ENCODE results near the gene TNFRSF6B. TPM values are rescaled to one million over a fixed set of nuclear protein-coding genes. Genes with fewer than 3 reads are reported as not detected.

TNFRSF6B gene
- total and polyA plus RNA-seq, 5 donors from 2014 or later: not detected

- Mint-ChIP-seq H3K36me3 (no peaks in the 10 kb centered on the region), H3K4me3 (no peak overlapping the region), H3K27ac (no peak overlapping the region), H3K4me1 (peaks cover 0 to 7% (median 0%) of the 10 kb centered on the region in 4 donors), H3K9me3 (no peaks in the 10 kb centered on the region), H3K27me3 (no peaks in the 10 kb centered on the region)
- no peak for DNase-seq
- Histone ChIP-seq H3K27me3 (ENCODE audit: control insufficient read depth, insufficient read depth, low read length) (no peaks in the 10 kb centered on the region), H3K36me3 (ENCODE audit: control insufficient read depth, insufficient read depth, low read length) (no peaks in the 10 kb centered on the region), H3K27ac (ENCODE audit: insufficient read depth, low read length, poor library complexity, severe bottlenecking) (no peak overlapping the region), H3K4me3 (ENCODE audit: low read depth, low read length) (no peak overlapping the region), H3K9me3 (ENCODE audit: control insufficient read depth in 2 of 2, low read length in 2 of 2) (no peaks in the 10 kb centered on the region), H3K4me1 (ENCODE audit: control insufficient read depth, insufficient read depth, low read length, poor library complexity, severe bottlenecking) (peaks cover 10% of the 10 kb centered on the region)
- no peak for ATAC-seq (ENCODE audit: low read depth in 2 of 2)
Observed at GRCh38 chr20:63687419-63688178, 8.9 kb upstream of the TNFRSF6B start.

- H3K27me3 Mint-ChIP-seq: no peaks in the 10 kb centered on the region
- Histone ChIP-seq H3K4me3 (ENCODE audit: low read depth, low read length) (no peak overlapping the region), H3K9me3 (ENCODE audit: control insufficient read depth in 2 of 2, low read length in 2 of 2) (no peaks in the 10 kb centered on the region), H3K36me3 (ENCODE audit: control insufficient read depth, insufficient read depth, low read length) (no peaks in the 10 kb centered on the region), H3K27me3 (ENCODE audit: control insufficient read depth, insufficient read depth, low read length) (no peaks in the 10 kb centered on the region), H3K4me1 (ENCODE audit: control insufficient read depth, insufficient read depth, low read length, poor library complexity, severe bottlenecking) (peaks cover 10% of the 10 kb centered on the region), H3K27ac (ENCODE audit: insufficient read depth, low read length, poor library complexity, severe bottlenecking) (no peak overlapping the region)
- no peak overlapping the region for H3K27ac Mint-ChIP-seq
- no peaks in the 10 kb centered on the region for H3K9me3 Mint-ChIP-seq
- H3K4me3 Mint-ChIP-seq: no peak overlapping the region
- peaks cover 0 to 7% (median 0%) of the 10 kb centered on the region in 4 donors for H3K4me1 Mint-ChIP-seq
- ATAC-seq (ENCODE audit: low read depth in 2 of 2) (no peak), DNase-seq (no peak)
- H3K36me3 Mint-ChIP-seq: no peaks in the 10 kb centered on the region
Observed at GRCh38 chr20:63688228-63689045, 8.0 kb upstream of the TNFRSF6B start.

GRCh38 chr20:63689046-63690002 is 7.1 kb upstream of the TNFRSF6B start:
- H3K36me3 ChIP-seq (ENCODE audit: control insufficient read depth, insufficient read depth, low read length): no peaks in the 10 kb centered on the region
- no peak overlapping the region for H3K4me3 ChIP-seq (ENCODE audit: low read depth, low read length)
- Mint-ChIP-seq H3K4me3 (no peak overlapping the region), H3K9me3 (peaks cover 0 to 3% (median 0%) of the 10 kb centered on the region in 7 donors), H3K27ac (no peak overlapping the region), H3K27me3 (no peaks in the 10 kb centered on the region), H3K36me3 (no peaks in the 10 kb centered on the region), H3K4me1 (peaks cover 0 to 7% (median 0%) of the 10 kb centered on the region in 4 donors)
- H3K27me3 ChIP-seq (ENCODE audit: control insufficient read depth, insufficient read depth, low read length): no peaks in the 10 kb centered on the region
- H3K9me3 ChIP-seq (ENCODE audit: control insufficient read depth in 2 of 2, low read length in 2 of 2): no peaks in the 10 kb centered on the region
- no peak overlapping the region for H3K27ac ChIP-seq (ENCODE audit: insufficient read depth, low read length, poor library complexity, severe bottlenecking)
- DNase-seq (no peak), ATAC-seq (ENCODE audit: low read depth in 2 of 2) (no peak)
- peaks cover 10% of the 10 kb centered on the region for H3K4me1 ChIP-seq (ENCODE audit: control insufficient read depth, insufficient read depth, low read length, poor library complexity, severe bottlenecking)

GRCh38 chr20:63690003-63690897 is 6.2 kb upstream of the TNFRSF6B start:
- Histone ChIP-seq H3K27ac (ENCODE audit: insufficient read depth, low read length, poor library complexity, severe bottlenecking) (no peak overlapping the region), H3K9me3 (ENCODE audit: control insufficient read depth in 2 of 2, low read length in 2 of 2) (no peaks in the 10 kb centered on the region), H3K4me1 (ENCODE audit: control insufficient read depth, insufficient read depth, low read length, poor library complexity, severe bottlenecking) (peaks cover 10% of the 10 kb centered on the region), H3K27me3 (ENCODE audit: control insufficient read depth, insufficient read depth, low read length) (no peaks in the 10 kb centered on the region), H3K4me3 (ENCODE audit: low read depth, low read length) (no peak overlapping the region), H3K36me3 (ENCODE audit: control insufficient read depth, insufficient read depth, low read length) (no peaks in the 10 kb centered on the region)
- Mint-ChIP-seq H3K36me3 (no peaks in the 10 kb centered on the region), H3K27me3 (no peaks in the 10 kb centered on the region), H3K4me3 (no peak overlapping the region), H3K4me1 (peaks cover 0 to 7% (median 0%) of the 10 kb centered on the region in 4 donors), H3K27ac (no peak overlapping the region), H3K9me3 (peaks cover 0 to 3% (median 0%) of the 10 kb centered on the region in 7 donors)
- ATAC-seq (ENCODE audit: low read depth in 2 of 2) (no peak), DNase-seq (no peak)

GRCh38 chr20:63690898-63691710 is 5.3 kb upstream of the TNFRSF6B start:
- no peaks in the 10 kb centered on the region for H3K27me3 ChIP-seq (ENCODE audit: control insufficient read depth, insufficient read depth, low read length)
- no peak overlapping the region for H3K4me3 ChIP-seq (ENCODE audit: low read depth, low read length)
- Mint-ChIP-seq H3K27me3 (no peaks in the 10 kb centered on the region), H3K4me3 (no peak overlapping the region), H3K27ac (peak overlapping the region in 1 of 3 donors; percentile 66), H3K4me1 (peaks cover 0 to 10% (median 0%) of the 10 kb centered on the region in 4 donors), H3K9me3 (peaks cover 0 to 4% (median 0%) of the 10 kb centered on the region in 7 donors), H3K36me3 (no peaks in the 10 kb centered on the region)
- peaks cover 13% of the 10 kb centered on the region for H3K4me1 ChIP-seq (ENCODE audit: control insufficient read depth, insufficient read depth, low read length, poor library complexity, severe bottlenecking)
- ATAC-seq (ENCODE audit: low read depth in 2 of 2) (no peak), DNase-seq (no peak)
- H3K27ac ChIP-seq (ENCODE audit: insufficient read depth, low read length, poor library complexity, severe bottlenecking): no peak overlapping the region
- H3K36me3 ChIP-seq (ENCODE audit: control insufficient read depth, insufficient read depth, low read length): no peaks in the 10 kb centered on the region
- no peaks in the 10 kb centered on the region for H3K9me3 ChIP-seq (ENCODE audit: control insufficient read depth in 2 of 2, low read length in 2 of 2)

GRCh38 chr20:63691711-63692435 is 4.6 kb upstream of the TNFRSF6B start:
- Mint-ChIP-seq H3K4me3 (no peak overlapping the region), H3K27ac (peak overlapping the region in 1 of 3 donors; percentile 66), H3K9me3 (peaks cover 0 to 5% (median 0%) of the 10 kb centered on the region in 7 donors), H3K4me1 (peaks cover 0 to 14% (median 0%) of the 10 kb centered on the region in 4 donors), H3K36me3 (no peaks in the 10 kb centered on the region), H3K27me3 (no peaks in the 10 kb centered on the region)
- Histone ChIP-seq H3K36me3 (ENCODE audit: control insufficient read depth, insufficient read depth, low read length) (no peaks in the 10 kb centered on the region), H3K27ac (ENCODE audit: insufficient read depth, low read length, poor library complexity, severe bottlenecking) (no peak overlapping the region), H3K27me3 (ENCODE audit: control insufficient read depth, insufficient read depth, low read length) (no peaks in the 10 kb centered on the region), H3K4me3 (ENCODE audit: low read depth, low read length) (no peak overlapping the region), H3K9me3 (ENCODE audit: control insufficient read depth in 2 of 2, low read length in 2 of 2) (no peaks in the 10 kb centered on the region), H3K4me1 (ENCODE audit: control insufficient read depth, insufficient read depth, low read length, poor library complexity, severe bottlenecking) (peaks cover 18% of the 10 kb centered on the region)
- no peak for ATAC-seq (ENCODE audit: low read depth in 2 of 2)
- no peak for DNase-seq
